A549 (cell line): ENCODE measurements around the gene HOXC13. TPM values are rescaled to one million over a fixed set of nuclear protein-coding genes. Genes with fewer than 3 reads are reported as not detected.

Experiments used
- ATAC-seq, 2 experiments: fragments of 200-7000 bp in 1 of 2; fragments of >200 bp in 1 of 2; cut with Nextera tagmentation in 1 of 2; cut with Tn5 transposase in 1 of 2; 3 replicates each; pipeline versions ENCODE4 v1.8.0 to v1.9.1; 2018 to 2020; ENCODE audit warnings: mild to moderate bottlenecking in 1 of 2, moderate library complexity in 1 of 2
- CTCF ChIA-PET: fragments of 300-600 bp; sonication (Branson Sonifier 250); formaldehyde crosslinking; extraction: SDS; loops from one replicate; lab custom pipeline; 2021; ENCODE audit warnings: antibody characterized with exemption, inconsistent platforms; lab: Yijun Ruan, JAX
- POLR2A ChIA-PET: fragments of 350-600 bp; formaldehyde crosslinking; extraction: SDS; loops from one replicate; lab custom pipeline; 2021; ENCODE audit warnings: antibody characterized with exemption, inconsistent platforms; lab: Yijun Ruan, JAX
- DNase-seq, 2 experiments: peaks; one replicate each; pipeline versions ENCODE4 v3.0.0 to v3.0.0-alpha.2; 2011 to 2016; ENCODE audit warnings: low read depth in 1 of 2, low spot score in 1 of 2
- FAIRE-seq: peaks from 2 replicates; lab custom pipeline; 2011; peaks lifted over from hg19 to GRCh38; lab: Jason Lieb, UNC
- H3K27ac ChIP-seq, 2 experiments: fragments of >200 bp; sonication (Bioruptor Twin); formaldehyde crosslinking; 3 replicates each; pipeline ENCODE4 v1.5.1; 2016 to 2017
- H3K4me1 ChIP-seq: fragments of >200 bp; sonication (Bioruptor Twin); formaldehyde crosslinking; 3 replicates; pipeline ENCODE4 v1.6.1; 2016
- H3K4me2 ChIP-seq: fragments of >200 bp; sonication (Bioruptor Twin); formaldehyde crosslinking; 3 replicates; pipeline ENCODE4 v1.6.1; 2016
- H3K4me3 ChIP-seq: fragments of >200 bp; sonication (Bioruptor Twin); formaldehyde crosslinking; 3 replicates; pipeline ENCODE4 v1.5.1; 2016
- H3K9me3 ChIP-seq: fragments of >200 bp; sonication (Bioruptor Twin); formaldehyde crosslinking; 3 replicates; pipeline ENCODE4 v1.6.1; 2016
- ATOH8 ChIP-seq: fragments of 250-450 bp; sonication (Bioruptor Pico); IDR thresholded peaks from 2 replicates; pipeline ENCODE4 v1.5.0; 2020; ENCODE audit warnings: low read depth, mild to moderate bottlenecking, moderate library complexity
- CBX2 ChIP-seq: fragments of 200-600 bp; sonication (generic); IDR thresholded peaks from 2 replicates; pipeline ENCODE4 v1.6.1; 2016; ENCODE audit warnings: low read depth, mild to moderate bottlenecking, borderline replicate concordance
- CBX8 ChIP-seq: fragments of 200-600 bp; sonication (generic); IDR thresholded peaks from 2 replicates; pipeline ENCODE4 v1.6.1; 2016
- CHD2 ChIP-seq: fragments of 150-350 bp; IDR thresholded peaks from 2 replicates; pipeline ENCODE4 v1.6.1; 2014; ENCODE audit warnings: low read length; ENCODE audit not compliant: partially characterized antibody
- CHD4 ChIP-seq: fragments of 200-600 bp; sonication (generic); IDR thresholded peaks from 2 replicates; pipeline ENCODE4 v1.6.1; 2016; ENCODE audit warnings: antibody characterized with exemption, mild to moderate bottlenecking, borderline replicate concordance
- EHMT2 ChIP-seq: fragments of 200-600 bp; sonication (generic); IDR thresholded peaks from 2 replicates; pipeline ENCODE4 v1.6.1; 2016; ENCODE audit warnings: antibody characterized with exemption, low read depth, mild to moderate bottlenecking, moderate library complexity
- ELK1 ChIP-seq: fragments of 150-350 bp; IDR thresholded peaks from 2 replicates; pipeline ENCODE4 v1.6.1; 2014; ENCODE audit warnings: low read depth, mild to moderate bottlenecking, low read length
- FOSB ChIP-seq: fragments of 250-450 bp; sonication (Bioruptor Pico); IDR thresholded peaks from 2 replicates; pipeline ENCODE4 v1.5.0; 2020; ENCODE audit warnings: mild to moderate bottlenecking, moderate library complexity
- FOSL2 ChIP-seq, 2 experiments: fragments of 450-650 bp in 1 of 2; fragments of >200 bp in 1 of 2; sonication (Bioruptor Twin) in 1 of 2; formaldehyde crosslinking; IDR thresholded peaks; 2 replicates each; pipeline versions ENCODE4 v1.5.0 to v1.6.1; 2016 to 2020; ENCODE audit warnings: mild to moderate bottlenecking in 1 of 2, moderate library complexity in 1 of 2
- HEYL ChIP-seq: fragments of 250-450 bp; sonication (Bioruptor Pico); IDR thresholded peaks from 2 replicates; pipeline ENCODE4 v1.8.0; 2021; ENCODE audit warnings: mild to moderate bottlenecking, moderate library complexity
- HOXA7 ChIP-seq: fragments of 250-450 bp; sonication (Bioruptor Pico); IDR thresholded peaks from 2 replicates; pipeline ENCODE4 v1.5.0; 2020; ENCODE audit warnings: mild to moderate bottlenecking, moderate library complexity
- JUN ChIP-seq, 2 experiments: fragments of >200 bp; sonication (Bioruptor Twin); formaldehyde crosslinking; IDR thresholded peaks; 2 replicates in 1 of 2; 3 replicates in 1 of 2; pipeline ENCODE4 v1.6.1; 2016 to 2017
- PHF8 ChIP-seq: fragments of 200-600 bp; sonication (generic); IDR thresholded peaks from 2 replicates; pipeline ENCODE4 v1.6.1; 2016; ENCODE audit warnings: low read depth, mild to moderate bottlenecking, antibody characterized with exemption, moderate library complexity, borderline replicate concordance
- POLR2AphosphoS2 ChIP-seq: conservative IDR thresholded peaks from 2 replicates; pipeline ENCODE4 v1.6.1; 2012; ENCODE audit warnings: low read length, improper control_type of control experiment, inconsistent platforms
- RAD21 ChIP-seq, 2 experiments: fragments of >200 bp in 1 of 2; sonication (Bioruptor Twin) in 1 of 2; formaldehyde crosslinking in 1 of 2; IDR thresholded peaks in 1 of 2; conservative IDR thresholded peaks in 1 of 2; 2 replicates in 1 of 2; 3 replicates in 1 of 2; pipeline ENCODE4 v1.6.1; 2012 to 2018; ENCODE audit warnings: inconsistent platforms in 1 of 2
- REST ChIP-seq: fragments of 200-600 bp; sonication (generic); IDR thresholded peaks from 2 replicates; pipeline ENCODE4 v1.6.1; 2016; ENCODE audit warnings: antibody characterized with exemption, mild to moderate bottlenecking, moderate library complexity
- SMC3 ChIP-seq: fragments of >200 bp; sonication (Bioruptor Twin); formaldehyde crosslinking; IDR thresholded peaks from 3 replicates; pipeline ENCODE4 v1.6.1; 2018; ENCODE audit warnings: inconsistent platforms
- SREBF2 ChIP-seq: fragments of 450-650 bp; IDR thresholded peaks from 2 replicates; pipeline ENCODE4 v1.6.1; 2014; ENCODE audit warnings: mild to moderate bottlenecking, moderate library complexity
- USF2 ChIP-seq: fragments of 450-650 bp; IDR thresholded peaks from 2 replicates; pipeline ENCODE4 v1.6.1; 2014; ENCODE audit warnings: antibody characterized with exemption
- WGBS: methylation state at CpG from one replicate; pipeline ENCODE4 v1.1.6; 2017; ENCODE audit errors: missing lambda C conversion rate; 5-methylcytosine and 5-hydroxymethylcytosine counted together
- polyA plus RNA-seq, 4 experiments: library from polyadenylated mRNA; depleted of rRNA in 3 of 4; stranded (reverse); fragments of >200 nt; fragmentation: RNase III in 1 of 4; extraction: RNeasy Plus Mini Kit Qiagen cat#74134 plus additional on column Dnase treatment in 1 of 4; gene quantifications; 2 replicates in 3 of 4; 3 replicates in 1 of 4; pipeline ENCODE4 v1.2.3, GENCODE V29; 2011 to 2017

The HOXC13 gene
- polyA plus RNA-seq, 2 of the 4 experiments (the other 2 are of a cell fraction), result 3.9 to 6.5 TPM

GRCh38 chr12:53944907-53945847, 6.5 kb downstream of the HOXC13 start:
- Histone ChIP-seq H3K27ac (no peak overlapping the region), H3K9me3 (no peaks in the 10 kb centered on the region), H3K4me2 (no peak overlapping the region), H3K4me3 (no peak overlapping the region), H3K4me1 (peaks cover 26% of the 10 kb centered on the region)
- FAIRE-seq (no peak), DNase-seq (no peak), ATAC-seq (no peak)
- CTCF ChIA-PET, result interaction anchor here (0.8 to 1.5 kb wide), 5 partner anchors 136 to 263 kb away, joined by 3 to 4 read pairs (median 3); no protein-coding TSS in a partner anchor
- WGBS, result 91% methylated on average over 51 of the region's 51 CpGs
- POLR2A ChIA-PET, result no interaction called here
- TF ChIP-seq CBX8 (no peak), PHF8 (no peak), CHD4 (no peak), HEYL (CRISPR knock-in tag) (no peak), USF2 (no peak), SREBF2 (no peak), CHD2 (no peak), POLR2AphosphoS2 (no peak), SMC3 (no peak), RAD21 (conservative IDR thresholded peaks at IDR 0.05 in 1 of 2, IDR thresholded peaks at IDR 0.05 in 1 of 2) (no peak), JUN (IDR thresholded peaks at IDR 0.05) (no peak), FOSL2 (IDR thresholded peaks at IDR 0.05) (no peak), FOSL2 (CRISPR knock-in tag; IDR thresholded peaks at IDR 0.05) (no peak), EHMT2 (no peak), FOSB (no peak), ATOH8 (CRISPR knock-in tag) (no peak), HOXA7 (CRISPR knock-in tag) (no peak), ELK1 (no peak), CBX2 (no peak), REST (no peak)
